Islet of Langerhans (tissue), 1 donor: ENCODE measurements around the gene BRI3BP.

Experiments used
- FAIRE-seq: peaks from one replicate; lab custom pipeline; 2011; peaks lifted over from hg19 to GRCh38; lab: Jason Lieb, UNC

BRI3BP gene

GRCh38 chr12:124993626-124994436 is at the start of gene BRI3BP:
TSS of gene BRI3BP (plus strand) at chr12:124993645. CDS start at chr12:124993791, 146 bp downstream.
- FAIRE-seq = no peak

- no peak for FAIRE-seq
Observed at GRCh38 chr12:124946447-124946793, 47.0 kb upstream of the BRI3BP start.

GRCh38 chr12:124947013-124947412 is 46.4 kb upstream of the BRI3BP start:
- no peak for FAIRE-seq

- FAIRE-seq = no peak
Observed at GRCh38 chr12:124947561-124948398, 45.7 kb upstream of the BRI3BP start.

GRCh38 chr12:124949066-124949465 is 44.4 kb upstream of the BRI3BP start:
- no peak for FAIRE-seq

GRCh38 chr12:124949779-124950728 is 43.4 kb upstream of the BRI3BP start:
- FAIRE-seq = no peak

GRCh38 chr12:124952295-124952694 is 41.1 kb upstream of the BRI3BP start:
- no peak for FAIRE-seq

GRCh38 chr12:124952801-124953200 is 40.6 kb upstream of the BRI3BP start:
- no peak for FAIRE-seq

GRCh38 chr12:124953689-124954405 is 39.6 kb upstream of the BRI3BP start:
- no peak for FAIRE-seq

- no peak for FAIRE-seq
Observed at GRCh38 chr12:124954771-124955170, 38.7 kb upstream of the BRI3BP start.

GRCh38 chr12:124956571-124956970 is 36.9 kb upstream of the BRI3BP start:
- no peak for FAIRE-seq

- FAIRE-seq = no peak
Observed at GRCh38 chr12:124961055-124961454, 32.4 kb upstream of the BRI3BP start.

GRCh38 chr12:124963211-124963610 is 30.2 kb upstream of the BRI3BP start:
- no peak for FAIRE-seq

GRCh38 chr12:124964251-124964650 is 29.2 kb upstream of the BRI3BP start:
- no peak for FAIRE-seq

GRCh38 chr12:124964836-124965462 is 28.5 kb upstream of the BRI3BP start:
- FAIRE-seq = no peak

GRCh38 chr12:124967016-124967739 is 26.3 kb upstream of the BRI3BP start:
- no peak for FAIRE-seq

GRCh38 chr12:124968656-124969055 is 24.8 kb upstream of the BRI3BP start:
- no peak for FAIRE-seq

GRCh38 chr12:124970647-124971402 is 22.6 kb upstream of the BRI3BP start:
- FAIRE-seq = no peak

GRCh38 chr12:124971603-124972002 is 21.8 kb upstream of the BRI3BP start:
- FAIRE-seq = no peak

- FAIRE-seq = no peak
Observed at GRCh38 chr12:124972211-124972610, 21.2 kb upstream of the BRI3BP start.
